NCI-H128 (cell line): Measurements from ENCODE around the gene COPS7B.
A peak's percentile ranks its signal among the peaks of the same experiment; 100 is the strongest.
"Not testable (repeated sequence)": the region's sequence is repeated elsewhere in the genome, so short reads cannot be mapped to it uniquely, and the experiment has no call there.

Experiments
- DNase-seq: peaks from one replicate; lab custom pipeline; 2025; ENCODE audit not compliant: unreplicated experiment; lab: John Stamatoyannopoulos, UW

The COPS7B gene

DNA sequence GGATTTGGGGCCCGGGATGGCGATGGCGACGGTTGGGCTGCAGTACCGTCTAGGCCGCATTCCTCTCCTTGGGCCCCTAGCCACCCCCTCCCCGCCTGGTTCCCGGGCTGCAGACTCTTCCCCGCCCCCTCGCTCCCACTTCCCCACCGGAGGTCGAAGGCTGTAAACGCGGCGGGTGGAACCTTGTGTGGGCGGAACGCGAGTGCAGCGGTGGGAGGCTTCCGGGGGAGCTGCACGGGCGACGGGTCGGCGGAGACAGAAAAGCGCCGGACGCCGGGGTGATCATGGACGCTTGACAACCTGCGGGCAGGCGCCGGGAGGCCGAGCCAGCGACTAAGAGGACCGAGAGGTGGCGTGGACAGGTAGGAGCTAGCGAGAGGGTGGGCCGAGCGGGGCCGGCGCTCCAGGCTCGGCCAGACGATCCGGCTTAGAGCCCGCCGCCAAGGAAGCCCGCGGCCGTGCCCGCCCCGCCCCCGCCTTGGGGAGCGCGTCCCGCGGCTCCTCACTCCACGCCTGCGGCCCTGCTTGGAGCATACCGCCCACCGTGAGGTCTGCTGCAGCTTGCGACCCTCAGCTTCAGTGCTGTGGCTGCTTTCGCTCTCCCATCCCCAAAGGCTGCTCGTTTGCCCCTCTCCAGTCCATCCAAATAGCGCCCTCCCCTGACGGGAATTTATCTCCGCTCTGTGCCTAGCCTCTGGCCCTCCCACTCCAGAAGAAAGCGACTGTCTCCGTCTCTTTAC lies at the start of gene COPS7B:
TSS of gene COPS7B (plus strand) at position 269 of the 740 bp plus-strand sequence. CDS start 2,126 bp downstream, outside the sequence.
- peak; percentile 60 for DNase-seq

- DNase-seq, result no peak
These were observed 48.5 kb upstream of the COPS7B start for GRCh38 chr2:231737761-231738160.

DNA sequence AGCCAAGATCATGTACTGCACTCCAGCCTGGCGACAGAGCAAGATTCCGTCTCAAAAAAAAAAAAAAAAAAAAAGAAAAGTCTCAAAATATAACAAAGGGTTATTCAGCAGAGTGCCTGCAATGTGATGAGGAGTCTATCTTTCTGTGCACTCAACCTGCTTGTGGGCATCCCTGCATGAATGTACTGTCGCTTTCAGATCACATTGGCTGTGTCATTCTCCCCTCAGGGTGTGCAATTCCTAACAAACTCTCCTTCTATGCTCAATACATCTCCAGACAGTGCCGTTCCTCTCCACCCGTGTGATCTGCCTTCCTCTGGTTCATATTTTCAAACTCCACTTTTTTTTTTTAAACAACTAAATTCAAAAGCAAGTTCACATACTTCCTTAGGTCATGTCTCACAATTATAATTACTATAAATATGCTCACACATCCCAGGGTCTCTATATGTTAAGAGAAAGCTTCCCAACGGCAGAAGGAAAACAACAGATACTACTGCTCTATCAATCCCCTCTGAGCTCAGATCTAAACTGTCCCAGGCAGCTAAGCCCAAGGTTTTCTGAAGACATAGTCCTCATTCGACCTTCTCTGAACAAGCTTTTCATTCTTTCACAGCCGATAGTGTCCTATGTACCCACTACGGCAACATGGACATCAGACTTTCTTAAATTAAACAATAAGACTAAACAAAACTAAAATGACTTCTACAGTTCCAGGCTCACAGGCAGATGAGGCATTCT lies 42.7 kb upstream of the COPS7B start:
- no peak for DNase-seq

- no peak for DNase-seq
These were observed 40.8 kb upstream of the COPS7B start for GRCh38 chr2:231745303-231746038.

DNA sequence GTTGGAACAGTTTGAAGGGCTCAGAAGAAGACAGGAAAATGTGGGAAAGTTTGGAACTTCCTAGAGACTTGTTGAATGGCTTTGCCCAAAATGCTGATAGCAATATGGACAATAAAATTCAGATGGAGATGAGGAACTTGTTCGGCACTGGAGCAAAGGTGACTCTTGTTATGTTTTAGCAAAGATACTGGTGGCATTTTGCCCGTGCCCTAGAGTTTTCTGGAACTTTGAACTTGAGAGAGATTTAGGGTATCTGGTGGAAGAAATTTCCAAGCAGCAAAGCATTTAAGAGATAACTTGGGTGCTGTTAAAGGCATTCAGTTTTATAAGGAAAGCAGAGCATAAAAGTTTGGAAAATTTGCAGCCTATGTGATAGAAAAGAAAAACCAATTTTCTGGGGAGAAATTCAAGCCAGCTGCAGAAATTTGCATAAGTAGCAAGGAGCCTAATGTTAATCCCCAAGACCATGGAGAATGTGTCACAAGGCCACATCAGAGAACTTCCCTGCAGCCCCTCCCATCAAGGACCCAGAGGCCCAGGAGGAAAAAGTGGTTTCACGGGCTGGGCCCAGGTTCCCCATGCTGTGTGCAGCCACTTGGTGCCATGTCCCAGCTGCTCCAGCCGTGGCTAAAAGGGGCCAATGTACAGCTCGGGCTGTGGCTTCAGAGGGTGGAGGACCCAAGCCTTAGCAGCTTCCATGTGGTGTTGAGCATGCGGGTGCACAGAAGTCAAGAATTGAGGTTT lies 37.9 kb upstream of the COPS7B start:
- DNase-seq, result not testable (repeated sequence)

DNA sequence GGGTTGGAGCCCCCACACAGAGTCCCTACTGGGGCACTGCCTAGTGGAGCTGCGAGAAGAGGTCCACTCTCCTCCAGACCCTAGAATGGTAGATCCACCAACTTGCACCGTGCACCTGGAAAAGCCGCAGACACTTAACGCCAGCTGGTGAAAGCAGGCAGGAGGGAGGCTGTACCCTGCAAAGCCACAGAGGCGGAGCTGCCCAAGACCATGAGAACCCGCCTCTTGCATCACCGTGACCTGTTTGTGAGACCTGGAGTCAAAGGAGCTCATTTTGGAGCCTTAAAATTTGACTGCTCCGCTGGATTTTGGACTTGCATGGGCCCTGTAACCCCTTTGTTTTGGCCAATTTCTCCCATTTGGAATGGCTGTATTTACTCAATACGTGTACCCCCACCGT lies 37.2 kb upstream of the COPS7B start:
- DNase-seq, result not testable (repeated sequence)

GRCh38 chr2:231751042-231751815 lies 35.0 kb upstream of the COPS7B start:
- no peak for DNase-seq

DNA sequence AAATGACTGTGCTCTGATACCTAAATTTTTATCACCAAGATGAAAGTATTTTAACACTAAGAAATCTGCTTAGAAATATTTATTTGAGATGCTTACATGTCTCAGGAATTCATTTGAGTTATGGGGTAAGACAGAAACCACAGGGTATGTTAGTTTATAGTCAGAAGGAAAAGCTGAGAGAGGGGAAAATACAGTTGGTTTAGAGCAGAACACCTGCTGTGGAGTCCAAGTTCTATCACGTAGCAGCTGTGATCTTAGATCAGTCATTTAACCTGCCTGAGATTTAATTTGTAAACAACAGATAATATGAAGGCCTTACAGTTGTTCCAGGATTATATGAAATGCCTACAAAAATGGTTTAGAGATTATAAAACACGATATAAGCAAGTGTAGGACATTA lies 34.2 kb upstream of the COPS7B start:
- DNase-seq, result no peak

DNA sequence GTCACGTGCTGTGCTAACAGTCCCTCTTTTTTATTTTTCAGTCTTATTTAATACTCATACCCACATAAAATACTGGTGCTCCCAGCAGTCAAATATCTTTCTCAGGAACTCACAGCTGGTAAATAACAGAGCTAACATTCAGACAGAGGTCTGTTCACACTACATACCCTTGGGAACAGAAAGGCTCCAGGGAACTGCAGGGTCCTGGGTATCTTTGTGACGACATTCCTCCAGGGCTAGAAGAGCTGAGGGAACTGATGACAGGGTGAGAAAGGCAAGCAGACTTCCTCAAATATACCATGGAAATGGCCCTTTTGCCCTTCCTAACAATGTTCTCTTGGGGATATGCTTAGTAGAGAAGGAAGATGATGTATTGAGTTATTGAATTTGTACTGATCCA lies 24.5 kb upstream of the COPS7B start:
- no peak for DNase-seq

- DNase-seq, result no peak
These were observed 22.1 kb upstream of the COPS7B start for GRCh38 chr2:231764124-231764523.

- no peak for DNase-seq
These were observed 21.5 kb upstream of the COPS7B start for GRCh38 chr2:231764760-231765159.

DNA sequence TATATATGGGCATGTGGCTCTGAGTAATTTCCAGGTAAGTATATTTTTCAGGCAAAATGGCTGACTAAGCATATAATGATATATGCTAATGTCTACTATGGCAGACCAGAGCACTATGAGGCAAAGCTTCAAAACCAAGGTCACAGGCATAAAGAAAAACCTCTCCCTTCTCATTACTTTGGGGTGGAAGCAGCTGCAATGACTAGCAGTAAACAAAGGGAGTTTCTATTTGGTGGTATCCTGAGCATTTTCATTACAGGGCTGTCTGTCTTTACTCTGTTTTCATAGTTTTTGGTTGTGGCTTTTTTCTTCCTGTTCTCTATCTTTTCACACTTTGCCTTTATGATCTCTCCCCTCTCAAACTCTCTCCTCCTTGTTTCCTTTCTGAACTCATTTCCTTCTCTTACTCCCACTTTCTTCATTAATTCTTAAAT lies 20.7 kb upstream of the COPS7B start:
- no peak for DNase-seq

DNA sequence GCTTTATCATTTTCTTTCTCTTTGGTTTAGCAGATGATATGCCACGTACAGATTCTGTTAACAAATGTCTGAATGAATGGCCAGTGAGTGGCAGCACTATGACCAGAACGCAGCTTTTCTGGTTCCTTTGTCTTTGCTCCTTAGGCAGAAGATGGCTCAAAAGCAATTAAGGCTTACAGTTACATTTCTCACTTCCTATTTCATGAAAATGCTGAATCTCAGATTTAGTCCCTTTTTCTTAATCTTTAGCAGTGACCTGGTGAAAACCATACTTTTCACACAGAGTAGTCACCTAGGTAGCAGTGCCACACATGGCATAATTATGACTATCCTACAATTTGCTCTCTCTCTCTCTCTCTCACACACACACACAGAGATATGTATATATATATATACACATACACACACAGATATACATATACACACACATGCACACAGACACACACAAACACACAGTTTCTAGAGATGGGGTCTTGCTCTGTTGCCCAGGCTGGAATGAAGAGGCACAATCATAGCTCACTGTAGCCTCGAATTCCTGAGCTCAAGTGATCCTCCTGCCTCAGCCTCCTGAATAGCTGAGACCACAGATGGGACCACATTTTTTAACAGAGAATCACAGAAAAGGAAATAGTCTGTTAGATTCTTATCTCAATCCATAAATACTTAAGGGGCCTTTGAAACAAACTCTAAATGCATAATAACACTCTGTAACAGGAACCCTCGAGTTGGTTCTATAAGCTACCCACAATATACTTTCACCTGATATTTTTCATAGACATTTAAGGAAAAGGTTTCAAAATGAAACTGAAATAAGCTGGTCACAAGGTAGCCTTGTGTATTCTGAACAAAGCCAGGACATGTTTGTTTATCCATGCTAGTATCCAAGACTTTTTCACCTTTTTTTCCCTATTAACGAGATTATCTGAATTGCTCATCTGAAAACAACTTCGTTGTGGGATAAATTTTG lies 16.8 kb upstream of the COPS7B start:
- no peak for DNase-seq

GRCh38 chr2:231780123-231780908 lies 5.9 kb upstream of the COPS7B start:
- DNase-seq, result no peak

GRCh38 chr2:231780909-231781797 lies 5.1 kb upstream of the COPS7B start, which contains the start of gene PDE6D:
Gene PDE6D, minus strand, starts transcription at chr2:231781282. Its CDS starts 168 bp downstream, at chr2:231781114.
- peak; percentile 79 for DNase-seq

DNA sequence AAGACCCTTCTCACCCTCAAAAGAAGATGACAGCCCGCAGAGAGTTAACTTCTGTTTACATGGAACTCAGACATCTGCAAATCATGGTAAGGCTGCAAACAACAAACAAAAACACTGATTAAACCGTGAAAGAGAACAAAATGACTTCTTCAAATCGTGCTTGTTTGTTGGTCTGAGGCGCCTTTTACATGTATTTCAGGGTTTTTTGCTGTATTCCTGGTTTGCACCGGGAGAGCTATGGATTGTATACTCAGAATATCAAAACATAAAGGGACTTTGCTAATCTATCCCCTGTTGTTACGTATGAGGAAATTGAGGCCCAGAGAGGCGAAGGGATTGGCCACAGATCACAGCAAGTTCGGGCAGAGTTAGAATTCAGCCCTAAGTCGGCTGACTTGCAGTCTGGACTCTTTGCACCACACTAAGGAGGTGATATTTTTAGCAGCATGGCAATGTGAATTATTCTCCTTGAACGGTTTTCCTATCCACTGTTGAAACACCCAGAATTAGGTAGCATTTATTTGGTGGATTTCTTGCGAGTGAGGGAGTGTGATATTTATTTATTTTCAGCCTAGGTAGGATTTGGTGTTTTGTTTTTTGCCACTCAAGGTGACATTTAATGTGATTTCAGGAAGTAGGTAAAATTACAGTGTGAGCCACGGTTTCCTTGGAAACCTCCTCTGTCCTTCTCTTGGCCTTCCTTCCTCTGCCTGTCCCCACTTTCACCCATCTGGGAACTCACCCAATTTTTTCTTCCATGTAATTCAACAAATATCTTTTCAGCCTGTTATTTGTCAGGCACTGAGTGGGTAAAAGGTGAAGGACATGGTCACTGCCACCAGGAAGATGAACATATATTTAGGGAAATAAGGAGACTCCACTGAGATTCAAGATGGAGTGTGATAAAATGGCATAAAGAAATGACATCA lies 4.2 kb upstream of the COPS7B start:
- DNase-seq, result no peak
